Erythroblast (primary cell): Measurements from ENCODE around the gene SLC17A2.

ENCODE experiments used
- GATA1 ChIP-seq: IDR thresholded peaks from 2 replicates; pipeline ENCODE4 v1.6.1; 2011; ENCODE audit warnings: low read depth, mild to moderate bottlenecking, control low read depth, low read length, moderate library complexity
- POLR2A ChIP-seq: IDR thresholded peaks from 2 replicates; pipeline ENCODE4 v1.6.1; 2011; ENCODE audit warnings: mild to moderate bottlenecking, low read length

DNA sequence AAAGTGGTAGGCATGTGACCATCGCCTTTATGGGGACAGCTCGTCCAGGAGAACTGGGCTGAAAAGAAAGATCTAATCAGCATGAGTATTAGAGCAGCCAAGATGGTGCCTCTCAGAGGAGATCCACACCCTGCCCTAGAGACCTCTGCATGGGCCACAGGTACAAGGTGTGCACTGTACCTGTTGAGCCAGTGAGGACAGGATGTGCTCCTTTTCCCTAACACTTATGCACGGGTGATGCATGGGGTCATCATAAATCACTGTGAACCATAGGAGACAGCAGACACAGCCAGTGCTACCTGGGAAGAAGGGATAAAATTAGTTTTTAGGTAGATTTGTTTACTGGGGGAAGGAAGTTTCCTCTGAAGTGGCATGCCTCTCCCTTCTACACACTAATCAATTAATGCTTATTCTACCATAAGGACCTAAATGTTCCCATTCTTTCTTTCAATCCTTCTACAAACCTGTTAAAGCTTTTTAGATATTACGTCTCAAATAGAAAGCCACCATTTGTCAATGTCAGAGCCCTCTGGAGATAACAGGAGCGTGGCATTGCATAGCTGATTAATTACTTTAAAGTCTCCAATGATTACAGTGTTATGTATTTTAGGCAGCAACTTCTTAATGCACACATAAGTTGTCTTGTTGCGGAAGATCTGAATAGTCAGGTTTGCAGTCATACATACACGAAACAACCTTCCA lies 13.6 kb downstream of the SLC17A2 start:
- TF ChIP-seq POLR2A (no peak), GATA1 (no peak)
